EL (cell line): Measurements from ENCODE around the gene LGALS8.

Experiments
- DNase-seq: peaks from one replicate; pipeline ENCODE4 v3.0.0-alpha.2; 2016

The LGALS8 gene

DNA sequence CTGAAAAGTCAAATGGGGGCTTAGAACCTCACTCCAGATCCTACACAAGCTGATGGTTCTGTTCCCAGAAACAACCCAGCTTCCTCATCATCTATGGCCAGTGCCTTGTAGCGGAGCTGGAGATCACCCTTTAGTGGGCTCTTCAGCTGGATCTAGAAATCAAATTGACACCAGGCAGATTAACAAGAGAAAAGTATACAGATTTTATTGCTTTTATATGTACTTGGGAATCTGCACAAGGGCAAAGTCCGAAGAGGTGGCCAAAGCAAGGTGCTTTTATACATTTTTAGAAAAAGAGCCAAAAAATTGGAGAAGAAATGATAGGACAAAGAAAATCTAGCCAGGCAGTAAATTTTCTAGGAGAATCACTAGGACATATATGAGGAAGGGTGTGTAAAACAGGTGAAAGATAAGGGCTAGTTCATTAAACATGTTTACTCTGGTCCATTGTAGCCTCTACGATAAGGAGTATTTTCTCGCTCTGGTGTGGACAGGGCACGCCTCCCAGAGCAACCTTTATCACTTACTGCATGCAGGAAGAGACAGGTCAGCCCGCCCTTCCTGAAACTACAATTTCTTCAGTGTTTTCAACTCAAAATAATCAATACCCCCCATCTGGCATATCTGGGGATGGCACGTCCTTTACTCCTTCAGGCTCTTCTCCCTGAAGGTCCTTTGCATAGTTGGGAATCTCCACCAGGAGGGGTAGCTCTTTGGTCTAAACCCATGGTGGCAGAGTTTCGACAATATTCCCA is 14.0 kb upstream of the LGALS8 start:
- DNase-seq: no peak

DNA sequence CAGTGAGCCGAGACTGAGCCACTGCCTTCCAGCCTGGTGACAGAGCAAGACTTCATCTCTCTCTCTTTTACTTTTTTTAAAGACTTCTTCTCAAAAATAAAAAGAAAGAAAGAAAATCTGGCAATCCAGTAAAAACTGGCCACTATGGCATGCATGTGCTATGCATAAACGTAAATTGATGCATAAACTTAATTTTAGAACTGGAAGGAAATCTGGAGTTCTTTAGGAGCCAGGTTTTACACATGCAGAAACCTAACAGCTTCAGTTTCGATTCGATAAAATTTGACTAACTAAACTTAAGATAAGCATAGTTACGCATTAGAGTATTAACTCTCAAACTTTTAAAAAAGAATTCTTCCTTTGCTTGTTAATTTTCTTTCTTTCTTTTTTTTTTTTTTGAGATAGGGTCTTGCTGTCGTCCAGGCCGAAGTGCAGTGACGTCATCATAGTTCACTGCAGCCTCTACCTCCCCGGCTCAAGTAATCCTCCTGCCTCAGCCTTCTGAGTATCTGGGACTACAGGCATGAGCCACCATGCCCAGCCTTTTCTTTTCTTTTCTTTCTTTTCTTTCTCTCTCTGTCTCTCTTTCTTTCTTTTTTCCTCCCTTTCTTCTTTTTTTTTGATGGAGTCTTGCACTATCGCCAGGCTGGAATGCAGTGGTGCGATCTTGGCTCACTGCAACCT is 11.9 kb upstream of the LGALS8 start:
- no peak for DNase-seq

DNA sequence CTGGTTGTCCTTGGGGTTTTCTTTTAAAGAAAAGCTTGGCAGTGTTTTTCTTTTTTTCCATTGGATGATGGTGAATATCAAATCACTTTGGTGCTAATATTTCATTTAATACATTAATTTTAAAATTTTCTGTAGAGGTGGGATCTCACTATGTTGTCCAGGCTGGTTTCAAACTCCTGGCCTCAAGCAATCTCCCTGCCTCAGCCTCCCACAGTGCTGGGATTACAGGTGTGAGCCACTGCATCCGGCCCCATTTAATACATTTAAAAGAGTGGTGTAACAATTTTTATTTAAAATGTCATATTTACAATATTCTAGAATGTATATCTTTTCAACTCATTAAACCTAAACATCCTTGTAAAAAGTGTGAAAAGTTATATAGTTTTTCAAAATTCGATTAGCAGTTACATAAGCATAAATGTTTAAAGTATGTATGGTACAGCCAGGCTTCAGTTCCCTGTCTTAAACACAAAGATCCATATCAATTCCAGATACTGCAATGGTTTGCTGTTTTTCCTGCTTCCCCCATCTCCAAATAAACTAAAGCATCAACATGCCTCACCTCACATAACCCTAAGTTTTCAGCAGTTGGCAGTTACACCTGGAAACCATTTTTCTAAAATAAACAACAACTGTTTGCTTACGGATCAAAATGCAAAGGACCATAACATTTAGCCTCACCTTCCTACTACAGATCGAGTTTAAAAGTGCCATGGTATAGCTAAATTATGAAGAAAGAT is 8.9 kb upstream of the LGALS8 start:
- no peak for DNase-seq

DNA sequence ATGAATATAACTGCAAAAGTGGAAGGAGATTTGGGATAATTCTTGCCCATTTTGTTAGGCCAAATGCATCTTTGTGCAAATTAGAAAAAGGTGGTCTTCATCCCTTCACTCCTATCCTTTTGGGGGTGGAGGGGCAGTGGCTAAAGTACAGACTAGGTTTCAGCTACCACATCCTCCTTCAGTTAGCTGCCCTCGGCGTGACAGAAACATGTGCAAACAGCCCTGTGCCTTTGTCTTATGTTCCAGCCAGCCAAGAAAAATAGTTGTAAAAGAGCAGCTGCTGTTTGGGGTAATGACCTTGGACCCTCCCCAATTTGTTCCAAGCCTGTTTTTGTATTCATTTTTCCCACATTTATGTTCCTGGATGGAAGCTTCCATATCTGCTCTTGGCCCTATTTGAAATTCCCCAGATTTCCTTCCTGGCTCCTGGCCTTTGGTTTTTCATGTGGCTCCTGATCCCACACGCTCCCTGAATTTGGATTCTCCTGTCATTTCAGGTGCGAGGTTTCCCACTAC is 8.3 kb upstream of the LGALS8 start:
- DNase-seq: no peak

DNA sequence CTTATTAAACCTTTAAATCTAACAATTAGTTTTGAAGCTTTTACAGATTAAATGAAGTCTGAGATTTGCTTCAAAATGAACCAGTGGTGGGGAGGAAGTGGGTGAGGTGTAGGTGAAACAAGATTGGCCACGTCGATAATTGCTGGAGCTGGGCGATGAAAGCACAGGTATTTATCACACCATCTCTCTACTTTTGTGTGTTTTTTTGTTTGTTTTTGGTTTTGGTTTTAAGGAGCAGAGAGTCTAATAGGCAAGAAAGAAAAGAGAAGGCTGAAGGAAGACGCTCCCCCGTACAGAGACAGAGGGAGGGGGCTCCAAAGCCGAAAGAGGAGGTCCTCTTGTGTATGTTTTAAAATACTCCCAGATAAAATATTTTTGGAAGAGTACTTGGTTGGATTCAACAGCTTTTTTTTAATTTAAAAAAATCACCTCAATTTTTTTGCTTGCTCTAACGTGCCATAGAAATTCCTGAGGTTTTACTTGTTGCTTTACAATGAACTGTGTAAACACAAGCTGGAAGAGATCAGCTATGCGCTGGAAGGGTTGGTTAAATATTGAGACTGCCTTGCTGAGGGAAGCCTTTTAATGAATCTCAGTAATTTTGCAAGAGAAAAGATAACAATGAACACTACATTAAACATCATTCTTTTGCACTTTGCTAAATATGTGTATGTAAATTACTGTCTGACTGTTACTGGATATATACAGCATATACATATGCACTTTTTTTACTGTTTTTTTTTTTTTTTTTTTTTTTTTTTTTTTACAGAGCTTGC is 6.7 kb upstream of the LGALS8 start:
- DNase-seq: peak; percentile 66

DNA sequence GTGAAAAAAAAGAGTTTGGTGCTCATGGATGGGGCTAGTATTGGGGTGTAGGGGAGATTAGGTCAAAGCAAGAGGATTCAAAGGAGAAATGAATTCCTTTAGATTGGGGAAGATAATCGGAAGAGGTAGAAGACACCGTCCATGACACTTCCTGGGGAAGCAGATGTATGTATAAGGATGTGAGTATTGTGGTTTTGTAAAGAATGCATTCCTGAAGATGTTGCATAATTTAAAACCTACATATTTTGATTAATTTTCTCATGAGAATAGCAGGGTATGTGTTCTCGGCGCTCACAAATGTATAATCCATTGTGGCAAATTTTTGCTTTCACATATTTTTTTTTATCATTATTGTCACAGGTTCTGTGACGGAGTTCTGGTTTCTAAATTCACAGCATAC is 5.5 kb upstream of the LGALS8 start:
- peak; percentile 27 for DNase-seq

DNA sequence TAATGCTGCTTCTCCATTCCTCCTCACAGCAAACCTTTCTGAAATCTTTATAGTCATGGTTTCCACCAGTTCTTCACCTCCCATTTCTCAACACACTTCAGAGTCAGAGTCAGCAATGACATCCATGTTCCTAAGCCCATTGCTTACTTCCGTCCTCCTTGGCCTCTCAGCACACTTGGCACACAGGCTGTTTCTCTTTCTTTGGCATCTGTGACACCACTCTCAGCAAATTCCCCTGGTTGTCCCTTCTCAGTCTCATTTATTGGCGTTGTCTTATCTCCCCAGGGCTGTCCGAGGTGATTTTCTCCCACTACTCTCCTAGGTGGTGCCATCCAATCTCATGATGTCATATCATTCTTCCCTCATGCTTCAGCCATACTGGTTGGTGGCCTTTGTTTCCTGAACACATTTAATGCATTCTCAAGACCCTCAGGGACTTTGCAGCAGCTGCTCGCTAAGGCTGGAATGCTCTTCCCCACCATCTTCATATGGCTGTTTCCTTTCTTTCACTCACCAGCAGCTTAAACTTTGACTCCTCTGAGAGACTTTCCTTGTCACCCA is 3.3 kb upstream of the LGALS8 start:
- no peak for DNase-seq

DNA sequence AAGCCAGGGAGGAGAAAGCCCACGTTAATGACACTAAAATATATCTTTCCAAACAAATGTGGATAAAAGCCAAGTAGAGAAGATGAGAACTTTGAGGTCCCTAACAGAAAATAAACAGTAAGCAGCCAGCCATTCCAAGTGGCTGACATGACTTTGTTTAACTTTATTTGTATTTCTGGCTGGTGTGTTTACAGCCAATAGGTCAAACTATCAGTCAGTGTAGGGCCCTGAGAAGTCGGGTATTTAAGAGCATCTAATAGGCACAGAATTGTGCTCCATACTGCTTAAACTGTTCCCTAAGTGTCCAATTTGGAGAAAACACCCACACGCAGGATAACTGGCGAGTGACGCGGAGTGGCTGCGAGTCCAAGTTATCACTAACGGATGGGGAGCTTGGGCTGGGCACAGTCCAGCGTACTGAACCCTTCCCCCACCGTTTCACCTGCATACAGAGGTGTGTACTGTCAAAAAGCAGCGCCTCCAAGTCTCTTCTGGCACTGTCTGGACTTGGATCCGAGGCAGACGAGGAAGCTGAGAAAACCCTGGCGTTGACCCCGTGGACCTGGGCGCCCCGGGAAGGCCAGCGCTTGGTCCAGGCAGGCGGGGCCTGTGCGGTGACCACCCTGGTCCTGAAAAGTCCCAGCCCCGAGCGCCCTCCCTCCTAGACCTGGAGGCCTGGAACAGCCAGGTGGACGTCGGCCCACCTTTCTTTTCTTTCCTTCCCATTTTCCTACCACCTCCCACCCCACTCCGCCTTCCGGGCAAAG is 662 bp upstream of the LGALS8 start:
- no peak for DNase-seq

DNA sequence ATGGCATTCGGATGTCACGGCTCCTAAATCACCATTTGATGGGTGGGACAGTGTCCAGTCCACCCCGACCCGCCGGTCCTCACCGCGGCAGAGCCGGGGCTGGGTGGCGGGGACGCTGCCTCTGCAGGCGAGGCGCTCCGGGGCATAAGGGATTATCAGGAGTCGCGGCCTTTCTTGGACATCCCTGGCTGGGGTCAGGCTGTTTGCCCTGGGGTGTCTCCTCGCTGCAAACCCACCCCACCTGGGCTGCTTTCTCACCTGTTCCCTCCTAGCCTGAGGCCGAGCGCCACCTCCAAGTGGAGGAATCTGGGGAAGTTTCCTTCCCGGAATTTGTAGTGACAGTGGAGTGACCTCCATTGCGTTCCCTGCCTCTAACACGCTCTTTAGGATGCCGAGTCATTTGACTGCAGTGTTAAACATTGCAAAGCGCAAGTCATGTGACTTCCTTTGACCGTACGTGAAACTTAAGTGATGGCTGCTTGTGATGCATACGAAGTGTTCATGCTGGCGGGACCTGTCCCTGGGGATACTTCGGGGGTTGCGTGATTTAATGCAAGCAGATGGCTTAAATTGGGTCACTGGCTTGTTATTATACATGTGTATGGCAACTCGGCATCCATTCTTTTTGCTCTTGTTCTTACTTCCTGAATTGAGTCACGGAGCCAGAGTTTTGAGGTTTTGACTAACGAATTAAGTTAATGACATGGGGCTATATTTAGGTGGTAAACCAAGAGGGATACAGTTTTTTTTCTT is 536 bp downstream of the LGALS8 start:
- peak; percentile 83 for DNase-seq

DNA sequence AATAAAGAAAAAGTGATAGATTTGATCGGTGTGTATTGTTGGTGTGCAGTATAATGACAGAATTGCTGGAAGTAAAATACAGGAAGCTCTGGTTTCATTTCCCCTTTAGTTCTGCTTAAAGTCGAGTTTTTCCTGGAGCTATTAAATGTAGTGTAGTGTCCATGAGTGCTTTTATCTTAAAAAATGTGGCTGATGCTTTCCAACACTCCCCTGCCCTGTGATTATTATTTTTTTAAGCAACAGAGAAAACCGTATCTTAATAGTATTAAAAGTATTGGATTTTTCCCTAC is 1.1 kb downstream of the LGALS8 start:
- no peak for DNase-seq

DNA sequence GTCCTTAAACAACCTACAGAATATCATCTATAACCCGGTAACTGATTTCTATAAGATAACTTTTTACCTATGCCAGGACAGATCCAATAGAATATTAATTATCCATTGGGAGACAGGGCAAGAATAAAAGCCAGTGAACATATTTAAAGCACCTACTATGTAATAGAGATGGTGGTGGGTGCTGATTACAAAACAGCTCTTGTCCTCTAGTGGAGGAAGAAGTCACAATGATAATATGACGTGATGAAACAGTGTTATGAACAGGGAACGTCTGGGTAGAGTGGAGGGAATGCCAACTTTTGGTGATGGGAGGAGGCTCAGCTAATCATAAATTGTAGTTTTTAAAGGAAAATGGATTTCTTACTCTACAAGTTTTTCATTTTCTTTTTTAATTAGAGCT is 2.3 kb downstream of the LGALS8 start:
- no peak for DNase-seq

DNA sequence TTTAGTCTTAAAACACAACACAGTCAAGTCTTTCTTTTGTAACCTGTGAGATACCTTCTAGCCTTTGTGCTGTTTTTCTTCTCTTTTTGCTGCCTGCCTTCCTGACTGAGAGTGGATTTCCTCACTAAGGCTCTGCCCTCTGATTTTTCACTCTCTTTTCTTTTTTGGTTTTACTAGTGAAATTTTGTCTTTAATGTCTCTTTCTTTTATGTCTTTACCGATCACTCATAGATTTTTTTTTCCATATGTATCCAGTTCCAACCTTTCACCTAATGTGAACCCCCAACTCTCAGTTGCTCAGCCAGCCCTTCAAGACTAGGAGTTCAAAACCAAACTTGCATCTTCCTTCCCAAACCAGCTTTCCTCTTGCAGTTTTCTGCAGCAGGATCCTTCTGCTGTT is 6.5 kb downstream of the LGALS8 start:
- DNase-seq: no peak

DNA sequence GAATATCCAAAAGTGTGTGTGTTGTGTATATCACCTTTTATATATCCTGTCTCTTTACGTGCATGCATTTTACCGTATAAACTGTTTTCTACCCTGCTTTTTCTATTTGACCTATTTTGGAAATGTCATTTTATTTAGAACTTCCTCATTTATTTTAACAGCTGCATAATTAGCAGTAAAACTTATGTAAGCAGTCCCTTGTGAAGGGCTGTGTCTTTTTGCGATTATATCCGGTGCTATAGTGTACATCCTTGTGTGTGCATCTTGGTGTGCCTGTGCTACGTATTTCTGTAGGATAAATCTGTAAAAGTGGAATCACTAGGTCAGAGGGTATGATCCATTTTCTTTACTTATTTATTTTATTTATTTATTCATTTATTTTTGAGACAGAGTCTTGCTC is 7.2 kb downstream of the LGALS8 start:
- DNase-seq: no peak

DNA sequence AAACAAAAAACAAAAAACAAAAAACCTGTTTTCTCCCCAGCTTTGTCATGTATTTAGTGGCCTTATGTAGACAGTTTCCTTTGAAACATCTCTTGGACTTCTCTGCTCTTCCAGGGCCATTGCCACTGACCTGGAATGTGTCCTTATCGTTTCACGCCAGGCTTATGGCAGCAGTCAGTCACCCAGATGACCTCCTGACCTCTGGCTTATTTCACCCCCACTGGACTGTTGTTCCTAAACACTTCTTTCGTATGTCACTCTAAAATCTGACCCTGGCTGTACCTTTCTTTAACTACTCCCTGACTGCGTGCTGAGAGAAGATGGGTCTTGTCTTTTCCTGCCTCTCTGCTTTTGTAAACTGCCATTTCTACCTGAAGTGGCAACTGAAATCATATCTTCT is 9.1 kb downstream of the LGALS8 start:
- DNase-seq: no peak

DNA sequence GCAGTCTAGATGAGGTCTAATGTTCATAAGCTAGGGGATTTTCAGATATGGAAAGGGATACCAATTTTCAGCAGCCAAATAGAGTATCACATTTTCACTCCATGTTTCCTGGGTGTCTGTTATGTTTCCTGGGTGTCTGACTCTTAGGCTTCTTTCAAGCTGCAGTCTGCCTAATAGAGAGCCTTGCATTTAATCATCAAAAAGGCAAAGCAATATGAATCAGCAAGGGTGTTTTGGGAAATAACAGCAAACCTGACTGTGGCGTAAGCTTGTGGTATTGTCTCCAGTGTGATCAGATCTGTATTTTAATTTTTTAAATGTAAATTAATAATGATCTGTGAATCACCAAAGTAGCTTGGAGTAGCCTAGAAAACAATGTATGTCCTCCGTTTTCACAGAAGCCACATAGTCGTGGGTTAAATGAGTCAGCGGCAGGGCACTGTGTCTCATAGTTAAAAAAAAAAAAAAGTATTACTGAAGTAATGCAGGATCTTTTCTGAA is 10.4 kb downstream of the LGALS8 start:
- peak; percentile 75 for DNase-seq

DNA sequence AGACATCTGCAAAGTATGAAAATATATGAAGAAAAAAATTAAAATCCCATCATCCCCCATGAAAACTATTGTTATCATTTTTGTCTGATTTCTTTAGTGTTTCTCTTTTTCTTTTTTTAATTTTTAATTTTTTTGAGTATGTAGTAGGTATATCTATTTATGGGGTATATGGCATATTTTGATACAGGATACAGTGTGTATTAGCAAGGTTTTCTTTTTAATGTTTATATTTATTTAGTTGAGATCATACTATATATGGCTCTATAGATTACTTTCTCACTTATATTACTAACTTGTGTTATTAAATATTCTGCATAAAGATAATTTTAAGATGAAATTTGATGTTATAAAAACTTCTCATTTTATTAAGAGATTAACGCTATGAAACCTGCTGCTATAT is 11.4 kb downstream of the LGALS8 start:
- no peak for DNase-seq

DNA sequence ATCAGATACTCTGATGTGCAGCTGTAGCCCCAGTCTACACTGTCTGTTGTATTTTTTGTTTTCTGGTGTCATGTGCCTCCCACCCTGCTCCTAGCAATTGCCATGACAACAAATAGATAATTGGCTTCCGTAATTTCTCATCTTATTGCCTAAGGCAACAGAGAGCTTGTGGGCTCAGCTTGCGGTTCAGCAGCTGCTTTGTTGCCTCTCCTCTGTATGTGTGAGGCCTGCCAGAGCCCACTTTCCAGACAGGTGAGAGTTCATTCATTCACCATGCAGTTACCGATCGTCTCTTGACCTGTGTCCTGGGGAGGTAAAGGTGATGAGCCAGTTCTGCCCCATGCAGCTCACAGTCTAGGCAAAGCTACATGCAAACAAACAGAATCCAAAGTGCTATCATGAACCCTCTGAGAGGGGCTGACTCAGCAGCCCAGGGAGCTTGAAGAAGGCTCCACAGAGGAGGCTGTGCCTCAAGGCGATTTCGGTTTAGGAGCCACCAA is 11.9 kb downstream of the LGALS8 start:
- DNase-seq: no peak

DNA sequence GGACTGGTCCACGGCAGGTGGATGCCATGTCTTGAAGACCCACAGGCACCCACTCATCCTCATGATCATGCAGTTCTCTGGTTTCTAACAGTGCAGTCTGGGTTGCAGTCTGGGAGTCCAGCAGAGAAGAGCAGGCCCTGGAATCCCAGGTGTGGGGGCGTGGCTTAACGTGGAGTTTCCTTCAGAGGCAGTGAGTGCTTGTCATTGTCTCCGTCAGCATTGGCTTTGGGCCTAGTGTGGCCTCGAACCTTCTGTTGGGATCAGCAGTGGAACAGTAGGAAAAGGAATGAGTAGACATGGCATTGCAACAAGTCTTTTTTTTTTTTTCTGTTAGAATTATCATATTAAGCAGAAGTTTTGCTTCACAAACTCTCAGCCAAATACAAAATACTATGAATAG is 12.8 kb downstream of the LGALS8 start:
- DNase-seq: no peak

DNA sequence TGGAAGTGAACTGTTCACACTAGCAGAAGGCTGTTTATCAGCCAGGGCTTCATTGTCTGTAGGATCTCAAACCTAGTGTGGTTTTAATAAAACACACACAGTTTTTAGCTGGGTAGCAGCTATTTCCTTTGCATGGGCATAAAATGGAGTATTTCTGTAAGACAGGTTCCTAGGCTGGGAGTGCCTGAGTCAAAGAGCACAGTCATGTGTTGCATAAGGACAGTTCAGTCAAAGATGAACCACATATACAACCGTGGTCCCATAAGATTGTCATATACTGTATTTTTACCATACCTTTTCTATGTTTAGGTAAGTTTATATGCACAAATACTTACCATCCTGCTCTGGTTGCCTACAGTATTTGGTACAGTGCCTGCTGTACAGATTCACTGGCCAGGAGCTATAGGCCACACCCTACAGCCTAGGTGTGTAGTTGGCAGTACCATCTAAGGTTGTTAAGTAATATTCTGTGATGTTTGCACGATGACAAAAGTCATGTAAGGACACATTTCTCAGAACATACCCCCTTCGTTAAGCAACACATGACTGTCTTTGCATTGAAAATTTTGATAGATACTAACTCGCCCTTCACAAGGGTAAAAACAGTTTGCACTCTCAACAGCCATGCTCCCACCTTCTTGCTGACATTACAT is 17.2 kb downstream of the LGALS8 start:
- no peak for DNase-seq

DNA sequence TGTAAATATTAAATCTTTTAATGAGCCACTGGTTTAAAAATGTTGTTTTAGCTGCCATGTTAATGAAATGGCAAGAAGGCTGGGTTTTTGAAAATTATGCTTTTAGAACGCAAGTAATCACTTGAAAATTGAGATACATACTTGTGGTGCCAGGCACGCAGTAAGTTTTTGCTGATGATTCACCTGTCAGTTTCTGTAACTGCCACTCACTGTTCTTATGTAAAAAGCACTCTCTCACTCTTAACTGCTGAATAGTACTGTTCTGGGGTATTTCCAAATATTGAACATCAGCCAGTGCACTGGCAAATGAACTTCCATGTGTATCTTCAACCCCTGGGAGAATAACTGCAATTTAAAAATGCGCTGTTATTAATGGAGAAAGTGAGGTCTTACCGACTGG is 17.9 kb downstream of the LGALS8 start:
- no peak for DNase-seq
